Endothelial cell of umbilical vein (primary cell): ENCODE measurements around the gene ARF6. TPM values are rescaled to one million over a fixed set of nuclear protein-coding genes. Genes with fewer than 3 reads are reported as not detected.
"Not testable (repeated sequence)": the region's sequence is repeated elsewhere in the genome, so short reads cannot be mapped to it uniquely, and the experiment has no call there.

Experiments
- BruUV-seq: library from RNA; stranded (reverse); fragments of 400-500 nt; replicated peaks from 2 replicates; lab custom pipeline; 2021; lab: Mats Ljungman, UMichigan
- CTCF ChIA-PET: fragments of 300-600, 350-600 bp; sonication (Branson Sonifier 250); formaldehyde crosslinking; loops from one replicate; lab custom pipeline; 2021; ENCODE audit warnings: antibody characterized with exemption, inconsistent platforms; lab: Charles Lee
- POLR2A ChIA-PET: fragments of 300-600, 350-600 bp; sonication (Branson Sonifier 250); formaldehyde crosslinking; loops from one replicate; lab custom pipeline; 2021; ENCODE audit warnings: antibody characterized with exemption, inconsistent platforms; lab: Charles Lee
- DNase-seq: peaks from one replicate; pipeline ENCODE4 v3.0.0-alpha.2; 2011; ENCODE audit warnings: low read depth, low spot score
- FAIRE-seq: peaks from 2 replicates; lab custom pipeline; 2011; peaks lifted over from hg19 to GRCh38; lab: Jason Lieb, UNC
- H2AFZ ChIP-seq: 2 replicates; pipeline ENCODE4 v1.6.0; 2012; ENCODE audit warnings: low read depth, low read length, control low read depth, inconsistent platforms
- H3K27ac ChIP-seq: 2 replicates; pipeline ENCODE4 v1.5.1; 2011; ENCODE audit warnings: low read depth, mild to moderate bottlenecking, control low read depth, low read length, moderate library complexity; ENCODE audit not compliant: insufficient read depth
- H3K27me3 ChIP-seq, 2 experiments: 2 replicates each; pipeline versions ENCODE4 v1.6.0 to v1.6.1; 2011; ENCODE audit warnings: low read length in 2 of 2, mixed read lengths in 1 of 2; ENCODE audit not compliant: control insufficient read depth in 2 of 2, insufficient read depth in 2 of 2
- H3K36me3 ChIP-seq, 2 experiments: 2 replicates in 1 of 2; 3 replicates in 1 of 2; pipeline ENCODE4 v1.5.1; 2011; ENCODE audit warnings: low read length in 2 of 2, mild to moderate bottlenecking in 1 of 2, moderate library complexity in 1 of 2; ENCODE audit not compliant: control insufficient read depth in 2 of 2, insufficient read depth in 2 of 2; ENCODE audit errors: extremely low read depth in 1 of 2
- H3K4me1 ChIP-seq: 3 replicates; pipeline ENCODE4 v1.5.1; 2011; ENCODE audit warnings: mild to moderate bottlenecking, low read length; ENCODE audit not compliant: control insufficient read depth, insufficient read depth; ENCODE audit errors: extremely low read depth
- H3K4me2 ChIP-seq: 2 replicates; pipeline ENCODE4 v1.6.1; 2011; ENCODE audit warnings: low read length, control low read depth, mixed read lengths; ENCODE audit not compliant: insufficient read depth
- H3K4me3 ChIP-seq, 3 experiments: fragments of 200-600 bp in 1 of 3; sonication (generic), shearing (Covaris generic) in 1 of 3; replicated peaks in 1 of 3; 2 replicates each; pipeline ENCODE4 v1.5.1; 2011 to 2016; ENCODE audit warnings: control low read depth in 3 of 3, low read length in 3 of 3, mild to moderate bottlenecking in 2 of 3, inconsistent platforms in 1 of 3, low read depth in 1 of 3, moderate library complexity in 1 of 3; ENCODE audit not compliant: insufficient read depth in 1 of 3
- H3K79me2 ChIP-seq: 2 replicates; pipeline ENCODE4 v1.6.0; 2012; ENCODE audit warnings: low read length, inconsistent platforms; ENCODE audit not compliant: control insufficient read depth, insufficient read depth
- H3K9ac ChIP-seq: replicated peaks from 2 replicates; pipeline ENCODE3; 2011; ENCODE audit warnings: low read length, control low read depth; ENCODE audit not compliant: insufficient read depth; ENCODE audit errors: extremely low read depth
- H3K9me1 ChIP-seq: replicated peaks from 3 replicates; pipeline ENCODE4 v1.6.0; 2011; ENCODE audit warnings: mild to moderate bottlenecking, low read length; ENCODE audit not compliant: control insufficient read depth, insufficient read depth; ENCODE audit errors: extremely low read depth
- H3K9me3 ChIP-seq: replicated peaks from 2 replicates; pipeline ENCODE4 v1.5.1; 2012; ENCODE audit warnings: low read length, inconsistent platforms; ENCODE audit not compliant: control insufficient read depth, insufficient read depth
- H4K20me1 ChIP-seq: replicated peaks from 2 replicates; pipeline ENCODE3; 2011; ENCODE audit warnings: mild to moderate bottlenecking, low read length; ENCODE audit not compliant: control insufficient read depth, insufficient read depth; ENCODE audit errors: extremely low read depth
- EZH2 ChIP-seq: IDR thresholded peaks from 2 replicates; pipeline ENCODE4 v1.6.1; 2012; ENCODE audit warnings: borderline replicate concordance, low read depth, mild to moderate bottlenecking, moderate library complexity, low read length, inconsistent platforms; ENCODE audit not compliant: severe bottlenecking
- GATA2 ChIP-seq: IDR thresholded peaks from 2 replicates; pipeline ENCODE4 v1.7.0; 2011; ENCODE audit warnings: low read depth, mild to moderate bottlenecking, moderate library complexity, mixed read lengths, low read length; ENCODE audit not compliant: insufficient read length, insufficient read depth
- POLR2A ChIP-seq: IDR thresholded peaks from 2 replicates; pipeline ENCODE4 v1.6.1; 2012; ENCODE audit warnings: low read depth, mild to moderate bottlenecking, control low read depth, low read length
- dilution Hi-C: fragments of 300-500 bp; cut with MboI; formaldehyde crosslinking; loops from one replicate; pipeline ENCODE4 v1.15.0; 2019; ENCODE audit warnings: low sequenced_read_pairs; ENCODE audit not compliant: extremely low pct_ligation_motif_present
- intact Hi-C: fragments of 100-400 bp; cut with micrococcal nuclease; formaldehyde crosslinking; loops from one replicate; pipeline ENCODE4 v1.10.0; 2022
- polyA plus RNA-seq, 4 experiments: library from polyadenylated mRNA; depleted of rRNA in 3 of 4; stranded (reverse) in 3 of 4; unstranded in 1 of 4; fragments of >200 nt; gene quantifications; 2 replicates each; pipeline versions ENCODE4 v1.2.1 to v1.2.3, GENCODE V29; 2011 to 2012; ENCODE audit warnings: missing spikeins in 1 of 4
- total RNA-seq: library from RNA; stranded (reverse); gene quantifications from 2 replicates; pipeline ENCODE4 v1.2.3, GENCODE V29; 2021
- TF ChIP-seq, protein P1 (sequence below): IDR thresholded peaks from 2 replicates; pipeline ENCODE4 v1.6.1; 2011; ENCODE audit not compliant: insufficient read depth, insufficient read length

The ARF6 gene
- total and polyA plus RNA-seq, 2 donors (not counting 3 experiments of a cell fraction or from before 2014, with no cell fraction given): 21.7 to 73.6 TPM

DNA sequence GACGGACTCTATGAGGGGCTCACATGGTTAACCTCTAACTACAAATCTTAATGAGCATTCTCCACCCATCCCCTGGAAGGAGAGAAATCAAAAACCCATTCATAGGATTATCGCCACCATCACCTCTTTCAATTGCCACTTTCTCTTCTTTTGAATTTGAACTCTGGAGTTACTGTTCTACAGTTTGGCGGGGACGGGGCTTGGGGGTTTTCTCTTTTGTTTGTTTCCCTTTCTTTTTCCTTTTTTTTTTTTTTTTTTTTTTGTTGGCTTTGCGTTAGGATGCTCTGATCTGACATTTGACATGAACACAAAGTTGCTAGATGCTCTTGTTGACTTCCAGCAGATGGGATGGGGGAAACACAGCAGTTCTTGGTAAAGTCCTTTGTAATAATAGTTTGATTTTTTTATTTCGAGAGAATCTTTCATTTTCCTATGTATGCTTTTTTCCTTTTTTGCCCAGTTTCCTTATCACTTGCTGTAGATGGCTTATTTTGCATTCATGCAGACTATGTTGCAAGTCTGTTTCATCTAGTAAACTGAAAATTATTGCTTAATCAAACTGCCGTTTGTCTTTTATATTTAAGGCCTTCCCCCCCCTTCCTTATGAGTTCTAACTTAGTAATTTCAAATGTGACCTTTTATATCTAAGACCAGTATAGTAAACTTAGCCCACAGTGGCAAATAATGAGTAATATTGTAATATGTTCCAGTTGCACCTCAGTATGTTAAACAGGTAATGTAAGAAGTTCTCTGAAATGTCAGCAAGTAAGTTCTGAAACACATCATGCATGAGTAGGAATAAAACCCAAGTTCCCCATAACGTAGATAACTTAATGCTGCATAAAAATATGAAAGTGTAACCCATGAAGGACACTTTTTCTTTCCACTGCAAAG, 1.6 kb downstream of the ARF6 start:
- FAIRE-seq, H4K20me1 ChIP-seq, dilution Hi-C loops, BruUV-seq, DNase-seq, H3K9me3 ChIP-seq, H2AFZ ChIP-seq, H3K9me1 ChIP-seq, H3K36me3 ChIP-seq, intact Hi-C loops, H3K27me3 ChIP-seq: not testable (repeated sequence)
- peaks cover 56% of the 10 kb centered on the region for H3K79me2 ChIP-seq
- peaks cover 40% of the 10 kb centered on the region for H3K4me1 ChIP-seq
- peak; percentile 36 for TF ChIP-seq POLR2A
- H3K9ac ChIP-seq: peak overlapping the region; percentile 100
- H3K4me2 ChIP-seq: peak overlapping the region; percentile 94
- peak overlapping the region; percentile 98 for H3K27ac ChIP-seq
- H3K4me3 ChIP-seq: peak overlapping the region; percentile 27 to 92 (median 70)
- CTCF ChIA-PET: interaction anchor here (0.8 kb wide), 1 partner anchor 210 kb away, joined by 4 read pairs; no protein-coding TSS in a partner anchor
- POLR2A ChIA-PET: interaction anchor here (0.5 to 0.9 kb wide), 2 partner anchors 17 to 33 kb away, joined by 3 read pairs; no protein-coding TSS in a partner anchor

- H3K9ac ChIP-seq: peak overlapping the region; percentile 46
- ChIA-PET CTCF (interaction anchor here (0.9 to 1.5 kb wide), 4 partner anchors 12 to 209 kb away, joined by 3 read pairs; no protein-coding TSS in a partner anchor), POLR2A (no interaction called here)
- intact Hi-C loops: no loop called here
- H3K79me2 ChIP-seq: peaks cover 56% of the 10 kb centered on the region
- no peaks in the 10 kb centered on the region for H3K9me3 ChIP-seq
- no TSS peak for BruUV-seq
- no peaks in the 10 kb centered on the region for H3K9me1 ChIP-seq
- no peak overlapping the region for H2AFZ ChIP-seq
- peaks cover 40% of the 10 kb centered on the region for H3K4me1 ChIP-seq
- H3K4me2 ChIP-seq: peak overlapping the region; percentile 94
- peak overlapping the region; percentile 27 to 92 (median 70) for H3K4me3 ChIP-seq
- H3K27ac ChIP-seq: peak overlapping the region; percentile 27
- H4K20me1 ChIP-seq: peaks cover 4% of the 10 kb centered on the region
- TF ChIP-seq GATA2 (no peak), POLR2A (peak; percentile 15), EZH2 (no peak)
- TF ChIP-seq, protein P1, sequence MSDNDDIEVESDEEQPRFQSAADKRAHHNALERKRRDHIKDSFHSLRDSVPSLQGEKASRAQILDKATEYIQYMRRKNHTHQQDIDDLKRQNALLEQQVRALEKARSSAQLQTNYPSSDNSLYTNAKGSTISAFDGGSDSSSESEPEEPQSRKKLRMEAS: no peak
- H3K27me3 ChIP-seq: no peaks in the 10 kb centered on the region
- dilution Hi-C loops: no loop called here
- DNase-seq (no peak), FAIRE-seq (no peak)
- peaks cover 0 to 5% of the 10 kb centered on the region in 2 experiments for H3K36me3 ChIP-seq
Observed at GRCh38 chr14:49895480-49895879, 2.6 kb downstream of the ARF6 start.

GRCh38 chr14:49896272-49896671, 3.4 kb downstream of the ARF6 start:
- DNase-seq, H2AFZ ChIP-seq, H4K20me1 ChIP-seq, H3K9me1 ChIP-seq, POLR2A ChIA-PET, H3K27me3 ChIP-seq, FAIRE-seq, H3K27ac ChIP-seq, H3K36me3 ChIP-seq, H3K9me3 ChIP-seq, BruUV-seq, dilution Hi-C loops: not testable (repeated sequence)
- Histone ChIP-seq H3K4me2 (peak overlapping the region; percentile 94), H3K4me1 (peaks cover 40% of the 10 kb centered on the region), H3K9ac (peak overlapping the region; percentile 46), H3K79me2 (peaks cover 56% of the 10 kb centered on the region), H3K4me3 (peak overlapping the region; percentile 27 to 92 (median 70))
- CTCF ChIA-PET: interaction anchor here (0.9 to 1.5 kb wide), 4 partner anchors 11 to 208 kb away, joined by 3 read pairs; no protein-coding TSS in a partner anchor
- intact Hi-C loops: loop anchor here (1.0 kb wide), 1 partner anchor 144 kb away; no protein-coding TSS in a partner anchor
